UCSD-AML1 (cell line): ENCODE data around the gene FAM221B.
A peak's percentile ranks its signal among the peaks of the same experiment; 100 is the strongest.

Experiments
- DNase-seq: peaks from one replicate; lab custom pipeline; 2025; ENCODE audit not compliant: unreplicated experiment; lab: John Stamatoyannopoulos, UW

FAM221B gene

DNA sequence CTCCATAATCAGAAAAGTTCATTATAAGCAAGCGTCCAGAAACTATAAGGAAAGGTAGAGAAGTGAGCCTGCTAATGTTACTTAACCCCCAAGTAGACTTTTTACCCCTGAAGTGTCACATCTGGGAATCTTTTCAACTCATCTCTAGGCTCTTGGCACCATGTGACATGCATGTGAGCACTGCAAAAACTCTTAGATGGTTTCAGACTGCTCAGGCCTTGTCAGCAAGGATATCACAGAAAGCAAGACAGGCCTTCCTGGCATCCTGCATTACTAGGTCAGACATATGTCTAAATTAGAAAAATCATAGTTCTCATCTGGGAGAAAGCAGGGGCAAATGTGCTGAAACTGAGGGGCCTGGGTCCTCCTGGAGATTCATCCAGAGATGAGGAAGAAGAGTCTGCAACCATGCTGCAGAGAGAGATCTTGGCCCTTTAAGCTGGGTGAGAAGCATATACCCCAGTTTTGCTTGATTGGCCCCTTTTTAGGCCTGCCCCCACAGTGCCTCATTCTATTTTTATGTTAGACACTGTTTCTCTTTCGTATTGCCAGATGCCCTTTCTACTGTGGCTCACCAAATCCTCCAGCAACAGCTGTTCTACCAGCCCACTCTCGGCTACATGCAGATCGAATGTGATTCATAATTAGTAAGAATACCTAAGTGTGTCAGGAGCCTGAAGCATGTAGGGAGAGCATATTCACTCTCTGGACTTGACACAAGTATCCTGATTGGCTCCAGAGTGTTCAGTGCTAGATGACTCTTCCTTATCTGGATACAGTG lies 19.4 kb upstream of the FAM221B start:
- DNase-seq, result no peak

DNA sequence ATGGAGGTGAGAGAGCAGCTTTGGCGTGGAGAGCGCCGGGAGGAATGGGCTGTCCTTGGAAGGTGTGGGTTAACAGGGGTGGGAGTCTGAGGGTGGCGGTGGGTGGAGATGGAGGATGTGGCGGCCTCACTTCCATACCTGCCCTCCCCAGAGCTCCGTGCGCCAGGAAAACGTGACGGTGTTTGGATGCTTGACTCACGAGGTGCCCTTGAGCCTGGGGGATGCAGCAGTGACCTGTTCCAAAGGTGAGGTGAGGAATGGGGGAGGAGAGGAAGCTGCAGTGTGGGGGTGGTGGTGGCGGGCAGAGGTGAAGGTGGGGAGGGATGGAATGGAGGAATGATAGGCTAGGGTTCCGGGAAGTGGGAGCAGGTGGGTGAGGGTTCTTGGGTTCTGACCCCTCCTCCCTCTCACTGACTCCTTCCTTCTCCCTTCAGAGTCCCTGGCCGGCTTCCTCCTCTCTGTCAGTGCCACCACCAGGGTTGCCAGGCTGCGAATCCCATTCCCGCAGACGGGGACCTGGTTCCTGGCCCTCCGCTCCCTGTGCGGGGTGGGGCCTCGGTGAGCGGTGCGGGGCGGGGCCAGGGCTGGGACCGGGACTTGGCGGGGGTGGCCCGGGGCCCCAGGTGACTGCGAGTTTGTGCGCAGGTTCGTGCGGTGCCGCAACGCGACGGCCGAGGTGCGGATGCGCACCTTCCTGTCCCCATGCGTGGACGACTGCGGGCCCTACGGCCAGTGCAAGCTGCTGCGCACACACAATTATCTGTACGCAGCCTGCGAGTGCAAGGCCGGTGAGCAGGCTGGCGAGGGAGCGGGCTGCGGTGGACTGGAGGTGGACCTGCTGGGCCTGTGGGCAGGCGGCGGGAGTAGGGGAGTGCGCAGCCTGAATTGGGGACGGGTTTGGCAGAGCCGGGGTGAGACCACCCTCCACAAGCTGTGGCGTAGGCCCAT lies 17.6 kb upstream of the FAM221B start:
- DNase-seq, result no peak

DNA sequence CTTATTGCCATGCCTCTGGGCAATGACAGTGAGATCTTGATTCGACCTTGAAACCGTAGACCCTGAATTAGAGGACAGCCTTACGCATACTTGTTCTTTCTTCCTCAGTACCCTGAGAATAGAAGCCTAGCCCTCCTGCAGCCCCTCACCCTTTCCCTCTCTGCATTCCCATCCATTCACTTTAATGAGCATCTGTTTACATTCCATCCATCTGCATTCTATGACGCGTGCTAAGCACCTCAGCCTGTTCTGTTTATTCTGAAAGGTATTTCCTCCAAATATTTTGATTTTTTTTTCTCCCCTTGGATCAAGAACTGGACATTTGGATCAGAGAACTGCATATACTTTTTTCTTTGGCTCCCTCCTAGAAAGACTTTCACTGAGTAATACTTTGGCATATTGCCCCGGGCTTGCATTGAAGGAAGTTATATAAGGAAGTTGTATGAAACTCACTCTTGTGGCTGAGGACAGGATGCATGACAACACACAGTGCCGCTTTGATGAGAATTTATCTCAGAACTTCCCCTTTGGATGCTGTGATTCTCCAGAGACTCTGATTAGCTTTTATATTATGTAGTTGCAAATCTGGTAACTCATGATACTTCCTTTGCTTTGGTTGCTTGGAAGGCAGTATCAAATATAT lies 16.2 kb upstream of the FAM221B start:
- peak; percentile 24 for DNase-seq

DNA sequence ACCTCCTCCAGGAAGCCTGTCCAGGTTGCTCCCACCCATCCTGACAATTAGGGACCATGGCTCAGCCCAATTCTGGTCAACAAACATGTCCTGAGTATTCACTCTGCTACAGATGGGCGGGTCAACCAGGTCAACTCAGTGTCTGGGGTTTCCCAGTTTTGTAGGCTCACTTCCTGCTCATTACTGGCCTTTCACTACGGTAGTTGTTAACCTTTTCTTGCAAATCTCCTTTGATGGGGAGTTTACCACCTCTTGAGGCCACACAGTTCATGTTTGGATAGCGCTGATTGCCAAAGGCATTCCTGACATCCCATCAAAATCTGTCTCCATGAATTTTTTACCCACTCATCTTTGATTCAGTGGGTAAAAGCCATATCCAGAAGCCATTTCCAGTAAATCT lies 14.3 kb upstream of the FAM221B start:
- no peak for DNase-seq

DNA sequence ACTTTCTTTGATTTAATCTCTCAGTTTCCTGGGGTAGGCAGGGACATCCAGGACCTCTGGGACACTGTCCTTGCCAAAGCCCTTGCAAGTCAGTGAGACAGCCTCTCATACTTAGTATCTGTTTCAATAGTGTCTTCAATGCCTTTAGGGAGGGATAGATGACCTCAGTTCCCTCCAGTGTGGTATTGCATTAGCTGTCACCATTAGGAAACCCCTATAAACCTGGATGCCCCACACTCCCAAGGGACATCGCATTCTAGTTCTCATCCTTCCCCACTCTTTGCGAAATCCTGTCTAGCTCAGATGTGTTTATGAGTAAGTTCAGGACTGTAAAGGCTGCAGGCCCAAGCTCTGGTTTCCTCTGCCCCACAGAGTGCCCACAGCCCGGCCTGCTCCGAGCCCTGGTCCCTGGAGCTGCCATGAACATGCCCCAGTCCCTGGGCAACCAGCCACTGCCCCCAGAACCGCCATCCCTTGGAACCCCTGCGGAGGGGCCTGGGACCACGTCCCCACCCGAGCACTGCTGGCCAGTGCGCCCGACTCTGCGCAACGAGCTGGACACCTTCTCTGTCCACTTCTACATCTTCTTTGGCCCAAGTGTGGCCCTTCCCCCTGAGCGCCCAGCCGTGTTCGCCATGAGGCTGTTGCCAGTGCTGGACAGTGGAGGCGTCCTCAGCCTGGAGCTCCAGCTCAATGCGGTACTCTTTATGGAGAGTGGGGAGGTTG lies 13.7 kb upstream of the FAM221B start:
- no peak for DNase-seq

DNA sequence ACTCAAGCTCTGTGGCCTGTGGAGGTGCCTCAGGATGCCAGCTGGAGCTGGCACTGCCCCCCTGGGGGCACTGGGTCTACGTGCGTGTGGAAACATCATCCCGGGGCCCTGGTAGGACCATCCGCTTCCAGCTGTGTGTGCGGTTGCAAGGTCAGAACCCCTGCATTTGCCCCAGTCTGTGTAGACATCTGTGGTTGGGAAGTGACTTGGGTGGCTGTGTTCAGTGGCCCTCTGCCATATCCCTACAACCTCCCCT lies 13.0 kb upstream of the FAM221B start:
- DNase-seq, result no peak

DNA sequence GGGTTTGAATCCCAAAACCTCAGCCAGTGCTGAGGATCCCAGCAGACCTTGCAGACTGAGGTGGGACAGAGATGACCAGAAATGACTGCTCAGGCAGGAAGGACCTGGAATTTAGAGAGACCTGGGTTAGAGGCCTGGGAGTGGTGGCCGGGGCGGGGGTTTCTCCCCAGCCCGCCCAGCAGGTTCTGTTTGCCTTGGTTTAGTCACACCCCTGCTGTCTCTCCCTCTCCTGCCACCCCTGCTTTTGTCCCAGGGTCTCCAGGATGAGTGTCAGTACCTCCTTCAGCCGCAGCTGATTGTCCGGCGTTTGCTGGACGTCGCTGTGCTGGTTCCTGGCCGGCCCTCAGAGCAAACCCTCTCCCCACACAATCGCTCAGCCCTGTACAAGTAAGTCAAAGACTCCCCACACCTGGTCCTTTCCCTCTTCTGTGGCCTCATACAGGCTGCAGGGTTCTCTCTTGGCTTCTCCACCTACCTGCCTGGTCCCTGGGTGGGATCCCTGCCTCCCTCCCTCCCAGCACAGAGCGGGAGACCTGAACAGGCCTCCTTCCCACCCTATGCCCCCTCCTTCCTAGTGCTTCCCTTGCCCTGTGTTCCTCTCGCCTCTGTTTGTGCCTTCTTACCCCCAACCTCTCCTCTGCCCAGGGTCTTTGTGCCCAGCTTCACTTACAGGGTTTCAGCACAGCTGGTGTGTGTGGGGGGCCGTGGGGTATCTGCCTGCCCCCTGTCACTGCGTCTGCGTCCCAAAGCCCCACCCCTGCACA lies 12.5 kb upstream of the FAM221B start:
- no peak for DNase-seq

DNA sequence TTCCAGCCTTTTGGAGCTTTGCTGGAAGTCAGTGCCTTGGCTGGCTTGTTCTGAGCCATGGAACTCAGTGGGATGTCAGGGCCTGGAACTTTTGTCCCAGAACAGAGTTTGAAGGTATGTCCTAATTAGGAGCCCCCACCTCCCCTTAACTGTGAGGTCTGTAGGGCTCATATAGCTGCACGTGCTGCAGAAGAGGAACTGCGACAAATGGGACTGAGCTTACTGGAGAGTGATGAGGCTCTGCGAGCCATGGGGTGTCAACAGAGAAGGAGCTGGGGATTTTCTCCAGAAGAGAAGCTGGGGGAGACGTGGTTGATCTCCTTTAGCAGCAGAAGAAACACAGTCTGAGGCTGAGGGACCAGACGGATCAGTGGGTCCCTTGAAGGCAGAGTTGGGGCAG lies 11.4 kb upstream of the FAM221B start:
- no peak for DNase-seq

DNA sequence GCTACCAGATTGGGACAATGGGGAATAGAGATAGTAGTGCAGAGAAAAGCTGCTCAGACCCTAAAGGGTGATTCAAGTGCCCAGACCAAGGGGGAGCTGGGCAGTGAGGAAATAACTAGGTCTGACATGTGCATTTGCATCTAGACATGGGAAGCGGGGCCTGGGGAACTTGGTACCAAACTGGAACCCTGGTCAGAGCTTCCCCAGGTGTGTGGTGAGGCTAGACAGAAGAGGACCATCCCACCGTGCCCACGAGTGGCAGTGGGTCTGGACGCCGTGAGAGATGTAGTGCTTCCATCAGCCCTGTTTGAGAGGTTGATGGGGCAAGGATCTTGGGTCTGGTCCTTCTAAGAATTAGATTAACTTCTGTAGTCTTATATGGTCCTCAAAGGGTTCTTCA lies 8.1 kb upstream of the FAM221B start:
- DNase-seq, result no peak

DNA sequence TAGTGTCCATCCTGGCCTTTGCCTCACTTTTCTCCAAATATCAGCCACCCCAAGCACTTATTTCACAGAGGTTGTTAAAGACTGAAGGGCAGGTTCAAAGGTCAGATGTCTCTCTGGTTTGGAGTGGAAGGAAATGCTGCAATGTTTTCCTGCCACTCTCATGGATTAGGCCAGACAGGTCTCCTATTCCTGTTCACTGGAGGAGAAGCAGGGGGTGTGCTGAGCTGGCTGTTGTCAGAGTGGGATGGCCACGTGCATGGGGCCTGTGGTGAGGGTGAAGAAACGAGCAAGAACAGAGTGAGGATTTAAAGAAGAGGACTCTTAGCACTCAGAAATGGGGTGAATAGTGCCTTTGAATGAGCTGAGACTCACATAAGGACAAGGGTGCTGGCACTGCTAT lies 7.2 kb upstream of the FAM221B start:
- DNase-seq, result no peak

DNA sequence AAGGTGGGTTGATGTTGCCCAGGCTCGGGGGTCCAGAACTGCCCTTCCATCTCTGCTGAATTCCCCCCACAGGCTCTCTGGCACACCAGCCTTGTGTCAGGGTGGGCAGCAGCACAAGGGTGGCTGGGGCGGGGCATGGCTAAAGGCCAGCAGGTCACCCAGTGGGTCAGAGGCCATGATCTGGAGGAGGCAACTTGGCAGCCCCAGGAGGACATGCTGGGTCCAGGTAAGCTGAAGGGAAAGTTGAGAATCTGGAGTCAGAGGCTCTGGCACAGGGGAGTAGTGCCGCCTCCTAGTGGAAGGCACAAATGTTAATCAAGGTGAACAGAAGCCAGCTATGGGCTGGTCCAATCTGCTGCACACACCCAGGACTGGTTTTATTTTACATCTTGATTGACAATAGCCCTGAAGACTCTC lies 6.7 kb upstream of the FAM221B start:
- DNase-seq, result no peak

DNA sequence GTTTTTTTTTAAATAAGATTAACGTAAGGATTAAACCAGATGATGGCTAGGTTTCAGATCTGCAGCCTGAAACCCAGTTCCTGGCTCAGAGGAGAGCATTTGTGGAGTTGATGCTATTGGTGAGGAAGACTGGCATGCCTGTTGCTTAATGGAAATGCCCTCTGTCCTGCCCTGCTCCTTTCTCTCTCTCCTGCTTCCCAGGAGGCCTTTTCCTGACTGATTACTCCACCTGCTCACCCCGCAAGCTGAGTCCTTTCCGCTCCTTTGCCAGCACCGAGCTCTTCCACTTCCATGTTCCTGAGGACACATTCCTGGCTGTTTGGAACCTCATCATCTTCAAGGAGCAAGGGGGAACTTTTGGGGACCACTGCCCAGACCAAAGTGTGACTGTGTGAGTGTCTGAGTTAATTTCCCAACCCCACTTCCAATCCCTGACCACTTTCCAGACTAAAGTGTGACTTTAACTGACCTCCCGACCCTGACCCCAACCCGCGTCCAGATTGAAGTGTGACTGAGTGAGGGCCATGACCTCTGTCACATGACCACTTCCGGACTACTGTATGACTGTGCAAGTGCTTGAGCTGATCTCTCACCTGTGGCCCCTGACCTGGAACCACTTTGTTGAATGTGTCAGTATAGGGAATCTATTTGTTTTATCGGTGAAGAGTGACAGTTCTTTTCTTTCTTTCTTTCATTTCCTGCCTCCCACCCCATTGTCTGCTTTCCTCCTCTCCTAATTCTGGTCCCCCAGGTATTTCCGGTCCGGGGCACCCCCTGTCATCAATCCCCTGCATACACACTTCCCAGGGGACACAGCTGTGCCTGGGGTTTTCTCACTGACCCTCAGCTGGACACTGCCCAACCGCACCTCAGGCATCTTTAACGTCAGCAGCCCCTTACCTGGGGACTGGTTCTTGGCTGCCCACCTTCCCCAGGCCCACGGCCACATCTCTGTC lies 6.0 kb upstream of the FAM221B start:
- no peak for DNase-seq

DNA sequence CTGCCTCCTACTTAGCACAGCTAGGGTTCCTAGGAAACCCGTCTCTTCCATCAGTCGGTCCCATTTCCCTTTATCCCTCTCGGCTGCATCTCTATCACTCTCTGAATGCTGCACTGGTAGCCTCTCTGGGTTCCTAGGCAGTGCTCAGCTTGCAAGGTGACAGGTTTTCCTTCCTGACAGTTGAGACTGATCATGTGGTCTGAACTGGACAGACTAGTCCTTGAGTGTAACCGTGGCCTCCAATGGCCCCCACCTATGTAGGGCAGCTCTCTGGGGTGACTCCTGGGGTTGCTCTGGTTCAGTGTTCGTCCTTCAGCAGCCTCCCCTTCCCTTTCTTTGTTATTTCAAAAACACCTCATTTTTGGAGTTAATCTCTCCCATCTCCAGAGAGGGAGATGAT lies 4.3 kb upstream of the FAM221B start:
- DNase-seq, result no peak

DNA sequence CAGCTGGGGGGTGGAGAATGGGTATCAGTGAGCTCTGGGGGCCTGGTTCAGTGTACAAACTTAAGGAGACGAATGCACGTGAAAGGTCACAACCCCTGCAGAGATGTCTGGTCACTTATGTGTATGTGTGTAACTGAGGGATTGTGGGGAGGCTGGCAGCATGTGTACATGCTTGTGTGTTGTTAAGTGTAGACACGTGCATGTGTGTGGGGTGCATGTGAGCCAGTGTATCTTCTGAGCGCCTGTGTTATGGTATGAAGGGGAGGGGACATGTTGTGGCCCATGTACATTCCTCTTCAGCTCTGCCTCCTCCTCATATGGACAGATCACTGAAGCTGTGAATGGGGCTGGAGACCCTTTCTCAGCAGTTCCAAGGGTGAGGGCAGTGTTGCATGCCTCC lies 2.5 kb upstream of the FAM221B start:
- no peak for DNase-seq

DNA sequence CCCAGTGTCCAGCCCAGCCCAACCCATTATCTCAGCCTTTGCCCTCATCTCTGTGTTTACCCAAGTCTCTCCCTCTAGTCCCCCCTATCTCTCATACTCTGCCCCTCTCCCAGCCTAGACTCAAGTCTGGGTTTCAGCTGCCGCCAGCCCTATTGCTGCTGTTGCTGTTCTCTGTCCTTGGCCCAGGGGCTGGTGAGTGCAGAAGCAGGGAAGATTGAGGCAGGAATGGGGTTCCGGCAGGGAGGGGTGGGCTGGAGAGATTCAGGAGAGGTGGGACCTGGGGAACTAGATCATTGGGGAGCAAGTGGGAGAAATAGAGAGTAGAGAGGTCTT lies 1.2 kb upstream of the FAM221B start:
- no peak for DNase-seq

DNA sequence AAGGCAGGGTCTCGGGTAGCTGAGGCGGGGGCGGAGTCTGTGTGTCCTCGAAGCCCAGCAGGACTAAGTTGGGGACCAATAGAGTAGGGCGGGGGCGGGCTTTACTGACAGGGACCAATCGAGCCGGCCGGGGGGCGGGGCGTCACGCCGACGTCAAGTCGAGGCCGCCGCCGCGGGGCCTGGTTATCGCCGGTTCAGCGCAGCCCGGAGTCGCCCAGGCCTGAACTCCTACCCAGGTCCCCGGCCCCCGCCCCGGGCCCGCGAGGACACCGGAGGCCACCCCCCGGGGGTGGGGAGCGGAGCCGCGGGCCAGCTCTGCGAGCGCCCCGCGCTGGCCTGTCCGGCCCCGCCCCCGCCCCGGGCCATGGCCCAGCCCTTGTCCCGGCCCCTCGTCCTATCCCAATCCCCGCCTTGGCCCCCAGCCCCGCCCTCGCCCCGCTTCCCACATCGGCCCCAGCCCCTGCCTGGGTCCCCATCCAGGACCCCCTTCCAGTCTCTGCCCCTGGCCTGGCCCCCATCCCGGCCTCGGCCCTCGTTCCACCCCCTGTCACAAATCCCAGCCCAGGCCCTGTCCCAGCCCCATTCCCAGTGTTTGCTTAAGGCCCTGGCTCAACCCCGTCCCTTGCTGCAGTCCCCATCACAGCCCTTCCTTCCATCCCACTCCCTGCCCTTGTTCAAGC lies 692 bp upstream of the FAM221B start, which contains the start of gene TMEM8B:
Gene TMEM8B, plus strand, starts transcription at position 145 of the 680 bp plus-strand sequence. Its CDS starts 220 bp downstream, at position 365.
- DNase-seq, result peak; percentile 89

DNA sequence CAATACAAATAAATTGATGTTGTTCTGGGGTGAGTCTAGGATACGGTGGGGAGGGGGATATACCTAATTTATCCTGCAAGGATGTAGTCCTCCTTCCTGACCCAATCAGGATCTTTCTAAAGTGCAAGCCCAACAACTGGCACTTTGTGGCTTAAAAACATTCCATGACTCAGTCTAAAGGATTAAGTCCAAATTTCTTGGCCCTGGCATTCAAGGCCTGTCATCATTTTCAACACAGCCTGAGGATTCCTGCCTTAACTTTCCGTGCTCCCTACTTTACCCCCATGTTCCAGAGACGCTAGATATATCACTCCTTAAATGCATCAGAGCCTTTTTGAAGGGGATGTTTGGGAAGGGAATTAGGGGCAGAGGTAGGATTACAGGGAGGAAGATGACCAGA lies 1.0 kb downstream of the FAM221B start:
- no peak for DNase-seq

DNA sequence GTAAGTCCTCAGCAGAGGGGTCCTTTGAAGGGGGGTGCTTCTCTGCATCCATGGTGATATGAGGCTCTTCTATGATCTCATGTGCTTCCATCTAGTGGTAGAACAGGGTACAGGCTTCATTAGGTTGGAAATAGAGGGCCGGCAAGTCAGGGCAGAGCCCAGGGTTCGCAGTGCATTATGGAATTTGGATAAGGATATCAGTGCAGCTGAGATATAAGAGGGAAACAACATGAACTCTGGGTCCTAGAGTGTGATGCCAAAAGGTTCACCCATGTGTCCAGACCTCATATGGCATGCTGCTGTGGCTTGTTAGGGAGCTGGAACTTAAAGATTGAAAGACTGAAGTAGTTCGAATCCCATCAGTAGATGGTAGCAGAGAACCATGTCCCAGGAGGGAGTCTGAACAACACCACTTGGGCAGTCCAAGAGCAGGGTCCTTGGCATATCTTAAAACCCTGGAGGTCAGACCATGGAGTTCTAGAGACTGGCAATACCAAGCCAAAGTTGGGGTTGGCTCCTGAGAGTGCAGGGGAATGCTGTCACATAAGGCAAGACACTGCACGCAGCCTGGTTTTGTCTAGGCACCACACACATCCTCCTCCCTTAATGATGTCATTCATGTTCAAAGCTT lies 2.3 kb downstream of the FAM221B start:
- DNase-seq, result peak; percentile 41
